A549 (cell line): ENCODE data around the gene GRM5.

Experiments used
- CEBPB ChIP-seq, 2 experiments: fragments of >200 bp in 1 of 2; sonication (Bioruptor Twin) in 1 of 2; formaldehyde crosslinking in 1 of 2; IDR thresholded peaks; 2 replicates each; pipeline ENCODE4 v1.6.1; 2012 to 2016
- CTCF ChIP-seq: fragments of >200 bp; sonication (Bioruptor Twin); formaldehyde crosslinking; IDR thresholded peaks from 3 replicates; pipeline ENCODE4 v1.5.1; 2016

GRCh38 chr11:88629496-88629895, 436.3 kb downstream of the GRM5 start:
- no peak for TF ChIP-seq CTCF
- no peak for TF ChIP-seq CEBPB (IDR thresholded peaks at IDR 0.05)
